ENCODE data around the gene OAF.
"Not testable (repeated sequence)": the region's sequence is repeated elsewhere in the genome, so short reads cannot be mapped to it uniquely, and the experiment has no call there.

The OAF gene

DNA sequence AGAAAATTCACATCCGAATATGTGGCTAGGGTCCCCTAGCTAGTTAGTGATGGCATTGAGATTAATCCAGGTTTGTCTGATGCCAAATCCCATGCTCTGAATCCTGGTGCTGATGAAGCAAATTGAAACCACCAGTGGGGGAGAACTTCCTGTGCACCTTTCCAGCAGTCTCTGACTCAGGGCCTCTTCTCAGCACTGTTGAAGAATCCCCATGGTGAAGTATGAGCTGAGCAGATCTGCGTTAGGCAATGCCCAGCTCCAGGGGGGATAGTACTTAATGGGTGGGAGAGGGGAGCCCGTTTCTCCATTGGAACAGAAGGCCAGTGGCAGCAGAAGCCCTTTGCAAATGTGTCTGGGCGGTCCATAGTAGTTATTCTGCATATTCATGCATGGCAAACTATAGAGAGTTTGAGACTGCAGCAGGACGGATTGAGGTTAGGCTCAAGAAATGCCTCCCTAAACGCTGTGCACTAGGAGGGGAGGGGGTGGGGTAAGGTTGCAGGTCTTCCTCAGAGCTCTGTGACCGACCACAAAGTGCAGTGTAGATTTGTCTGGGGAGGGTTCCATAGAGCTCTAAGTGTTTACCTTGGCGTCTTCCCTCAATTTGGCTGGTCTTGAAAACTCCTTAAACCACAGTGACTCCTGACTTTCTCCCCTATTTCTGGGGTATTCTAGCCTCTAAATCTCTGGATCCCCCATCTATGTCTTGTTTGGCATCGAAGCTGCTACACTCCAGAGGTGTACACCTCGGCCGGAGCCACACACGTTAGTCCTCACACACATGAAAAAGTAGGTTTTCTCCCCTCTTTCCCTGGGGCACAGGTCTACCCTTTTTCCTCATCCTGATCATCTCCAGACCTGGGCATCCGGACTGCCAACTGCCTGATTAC is 33.9 kb downstream of the OAF start:
- DNase-seq = no peak

- DNase-seq = no peak
These were observed 34.6 kb downstream of the OAF start for GRCh38 chr11:120245434-120245833.

GRCh38 chr11:120248551-120249278 is 37.9 kb downstream of the OAF start:
- DNase-seq = no peak

DNA sequence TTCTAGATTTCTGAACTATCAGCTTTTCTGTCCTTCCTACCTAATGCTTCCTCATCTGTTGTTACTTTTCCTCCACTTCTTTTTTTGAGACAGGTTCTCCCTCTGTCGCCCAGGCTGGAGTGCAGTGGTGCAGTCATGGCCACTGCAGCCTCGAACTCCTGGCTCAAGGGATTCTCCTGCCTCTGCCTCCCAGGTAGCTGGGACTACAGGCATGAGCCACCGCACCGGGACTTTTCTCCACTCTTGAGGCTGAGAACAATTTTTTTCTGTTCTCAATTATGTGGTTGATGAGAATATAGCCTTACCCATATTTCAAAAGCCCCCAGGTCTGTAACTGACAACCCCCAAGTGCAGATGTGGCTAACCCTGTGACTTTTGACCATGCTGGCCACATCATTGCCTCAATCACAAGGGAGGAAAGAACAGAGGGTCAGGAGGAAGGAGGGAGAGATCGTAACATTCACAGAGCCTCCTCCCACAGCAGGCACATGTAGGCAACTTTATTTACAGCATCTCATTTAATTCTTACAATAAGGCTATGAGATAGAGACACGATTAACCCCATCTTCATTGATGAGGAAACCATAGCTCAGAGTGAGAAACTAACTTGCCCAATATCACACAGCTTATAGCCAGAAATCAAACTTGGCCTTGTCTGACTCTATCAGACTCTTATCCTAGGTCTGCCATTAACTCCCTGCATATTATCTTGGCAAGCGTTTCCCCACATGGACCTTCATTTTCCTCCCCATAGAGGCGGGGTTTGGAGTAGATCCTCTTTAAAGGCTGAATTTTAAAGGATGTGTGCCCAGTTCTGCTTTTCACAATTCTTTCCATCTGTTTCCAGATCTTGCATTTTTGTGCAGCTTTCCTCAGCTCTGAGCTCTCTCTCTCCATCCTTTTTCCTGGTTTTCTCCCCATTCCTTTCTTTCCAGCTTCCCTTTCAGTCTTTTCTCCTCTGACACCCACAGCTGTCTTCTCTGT is 38.7 kb downstream of the OAF start:
- DNase-seq = no peak

DNA sequence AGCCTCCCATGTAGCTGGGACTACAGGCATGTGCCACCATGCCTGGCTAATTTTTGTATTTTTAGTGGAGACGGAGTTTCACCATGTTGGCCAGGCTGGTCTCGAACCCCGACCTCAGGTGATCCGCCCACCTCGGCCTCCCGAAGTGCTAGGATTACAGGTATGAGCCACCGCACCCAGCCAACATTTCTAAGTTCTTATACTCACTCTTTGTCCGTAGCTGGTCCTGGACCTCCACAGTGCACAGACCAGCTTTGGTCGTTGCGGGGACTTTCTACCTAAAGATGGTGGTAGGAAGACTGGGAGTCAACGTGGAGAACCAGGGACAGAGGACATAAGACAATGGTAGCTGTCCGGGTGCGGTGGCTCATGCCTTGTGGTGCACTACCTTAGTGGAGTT is 42.5 kb downstream of the OAF start:
- not testable (repeated sequence) for DNase-seq

DNA sequence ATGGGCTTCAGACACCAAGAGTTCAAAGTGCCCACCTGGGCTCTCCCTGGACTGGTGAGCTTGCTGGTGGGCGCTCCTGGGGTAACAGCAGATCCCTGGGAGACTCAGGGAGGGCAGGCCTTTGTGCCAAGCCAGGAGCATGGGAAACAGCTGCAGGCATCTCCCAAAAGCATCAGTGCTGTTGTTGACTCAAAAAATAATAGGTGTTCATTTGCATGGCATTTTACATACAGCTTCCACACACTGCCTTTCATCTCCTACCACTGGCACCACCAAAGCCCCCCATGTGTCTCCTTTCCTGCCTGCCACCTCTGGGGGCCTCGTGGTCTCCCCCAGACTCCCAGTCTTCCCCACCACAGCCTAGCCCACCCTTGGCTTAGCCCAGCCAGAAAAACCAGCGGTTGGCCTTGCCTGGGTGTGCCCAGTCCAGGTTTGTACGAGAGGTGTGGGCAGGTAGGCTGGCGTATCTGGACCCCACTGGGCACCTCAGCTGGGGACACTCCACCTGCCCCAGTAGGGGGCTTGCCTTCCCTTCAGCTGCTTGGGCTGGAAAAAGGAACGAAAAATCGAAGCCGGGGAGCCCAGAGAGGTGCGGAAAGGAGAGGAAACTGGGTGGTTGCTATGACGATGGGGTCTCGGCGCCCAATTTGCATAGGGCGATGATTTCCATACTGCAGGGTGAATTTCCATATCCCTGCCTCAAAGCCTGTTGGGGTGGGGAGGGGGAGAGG is 44.1 kb downstream of the OAF start:
- DNase-seq = no peak

- DNase-seq = no peak
These were observed 44.7 kb downstream of the OAF start for GRCh38 chr11:120255519-120255866.

DNA sequence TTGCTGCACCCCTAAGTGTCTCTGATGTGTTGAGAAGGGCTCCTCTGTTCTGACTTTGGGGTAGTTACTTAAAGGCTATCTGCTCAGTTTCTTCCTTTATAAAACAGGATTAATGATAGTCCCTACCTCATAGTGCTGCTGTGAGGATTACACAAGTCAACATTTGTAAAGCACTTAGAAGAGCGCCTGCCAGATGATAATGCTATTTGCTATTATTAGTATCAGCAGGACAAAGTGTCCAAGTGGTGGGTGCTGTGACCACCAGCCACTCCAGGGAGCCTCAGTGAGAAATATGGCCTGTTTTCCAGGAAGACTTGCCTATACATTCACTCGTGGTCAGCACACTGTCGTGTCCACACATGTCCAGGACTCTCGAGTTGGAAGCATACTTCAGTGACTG is 45.3 kb downstream of the OAF start:
- no peak for DNase-seq

- DNase-seq = no peak
These were observed 45.9 kb downstream of the OAF start for GRCh38 chr11:120256779-120257178.

DNA sequence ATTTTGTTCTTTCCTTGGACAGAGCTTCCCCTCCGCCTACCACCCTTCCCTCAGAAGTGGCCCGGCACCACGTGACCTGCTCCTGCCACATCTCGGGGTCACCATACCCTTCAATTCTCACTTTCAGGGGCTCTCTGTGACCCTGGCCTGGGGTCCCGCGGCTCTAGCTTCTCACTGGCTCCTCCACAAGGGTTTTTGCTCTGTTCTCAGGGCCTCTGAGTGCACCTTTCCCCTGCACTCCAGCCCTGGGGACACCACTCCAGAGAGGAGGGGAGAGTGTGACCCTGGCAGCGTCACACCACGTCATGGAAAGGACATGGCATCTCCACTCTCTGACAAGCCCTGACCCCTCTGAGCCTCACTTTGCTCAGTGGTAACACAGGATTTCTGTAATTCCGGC is 46.5 kb downstream of the OAF start:
- no peak for DNase-seq

DNA sequence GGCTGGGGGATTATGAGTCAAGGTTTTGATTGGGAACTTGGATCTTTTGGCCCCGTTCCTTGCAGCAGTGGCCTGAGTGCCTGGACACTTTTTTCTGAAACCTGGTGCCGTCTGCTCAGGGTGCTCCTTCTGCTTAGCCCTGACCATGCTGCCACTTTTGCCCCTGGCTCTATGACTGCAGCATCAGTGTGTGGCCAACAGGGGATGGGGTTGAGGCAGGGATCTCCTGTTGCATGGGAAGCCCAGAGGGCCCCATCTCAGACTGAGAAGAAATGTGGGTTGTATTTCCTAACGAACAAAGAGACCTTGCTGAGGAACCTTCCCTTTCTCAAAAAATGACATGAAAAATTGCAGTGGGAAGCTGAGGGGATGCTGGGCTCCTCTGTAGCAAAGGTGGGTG is 47.8 kb downstream of the OAF start:
- DNase-seq = no peak

GRCh38 chr11:120259241-120259640 is 48.4 kb downstream of the OAF start:
- DNase-seq = no peak

GRCh38 chr11:120259988-120260565 is 49.2 kb downstream of the OAF start:
- DNase-seq = no peak

- DNase-seq = no peak
These were observed 49.8 kb downstream of the OAF start for GRCh38 chr11:120260616-120261015.

- no peak for DNase-seq
These were observed 50.5 kb downstream of the OAF start for GRCh38 chr11:120261321-120261720.

GRCh38 chr11:120261931-120262330 is 51.1 kb downstream of the OAF start:
- DNase-seq = no peak

DNA sequence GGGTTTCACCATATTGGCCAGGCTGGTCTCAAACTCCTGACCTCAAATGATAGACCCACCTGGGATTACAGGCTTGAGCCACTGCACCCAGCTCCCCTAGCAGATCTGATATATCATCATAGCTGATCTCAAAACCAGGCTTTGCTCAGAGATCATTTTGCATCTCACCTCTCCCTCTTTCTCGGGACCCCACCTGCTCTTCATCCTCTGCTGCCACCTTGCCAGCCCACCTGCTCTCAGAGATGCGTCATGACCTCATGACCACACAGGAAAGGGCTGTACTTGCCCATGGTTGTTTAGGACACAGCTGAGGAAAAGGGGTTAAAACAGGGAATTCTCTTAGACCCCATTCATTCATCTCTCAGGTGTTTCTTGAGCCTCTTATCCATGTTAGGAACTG is 56.5 kb downstream of the OAF start:
- DNase-seq = no peak

DNA sequence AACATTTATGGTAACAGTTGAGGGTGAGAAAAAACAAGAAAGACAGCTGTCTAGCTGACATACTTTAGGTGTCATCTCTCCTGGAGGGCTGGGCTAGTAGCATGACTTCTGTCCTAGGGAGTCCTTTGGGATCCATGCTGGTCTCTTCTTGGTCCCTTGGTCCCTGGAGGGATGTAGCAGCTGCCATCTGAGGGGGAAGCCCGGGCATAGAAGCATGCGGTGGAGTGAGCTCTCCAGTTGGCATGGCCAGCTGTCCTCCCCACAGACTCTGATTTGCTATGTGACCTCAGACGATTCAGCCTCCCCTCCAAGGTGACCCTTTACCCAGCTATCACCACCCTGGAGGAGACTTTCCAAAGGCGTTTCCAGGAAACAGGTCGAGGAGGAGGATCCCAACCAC is 57.9 kb downstream of the OAF start:
- DNase-seq = no peak

DNA sequence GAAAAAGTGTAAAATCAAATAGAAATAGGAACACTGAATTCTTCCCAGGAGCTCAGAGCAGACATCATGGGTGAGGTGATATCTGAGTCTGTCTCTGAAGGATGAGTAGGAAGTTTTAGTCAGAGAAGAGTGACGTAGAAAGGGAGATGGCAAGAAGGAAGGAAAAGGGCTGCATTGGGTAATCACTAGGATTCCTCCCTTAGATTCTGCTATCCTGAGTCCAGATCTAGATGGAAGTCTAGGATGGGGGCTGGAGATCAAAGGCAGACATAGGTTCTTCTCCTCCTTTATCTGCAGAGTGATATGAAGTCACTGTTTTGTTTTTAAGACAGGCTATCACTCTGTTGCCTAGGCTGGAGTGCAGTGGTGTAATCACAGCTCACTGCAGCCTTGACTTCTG is 59.6 kb downstream of the OAF start:
- DNase-seq = no peak

DNA sequence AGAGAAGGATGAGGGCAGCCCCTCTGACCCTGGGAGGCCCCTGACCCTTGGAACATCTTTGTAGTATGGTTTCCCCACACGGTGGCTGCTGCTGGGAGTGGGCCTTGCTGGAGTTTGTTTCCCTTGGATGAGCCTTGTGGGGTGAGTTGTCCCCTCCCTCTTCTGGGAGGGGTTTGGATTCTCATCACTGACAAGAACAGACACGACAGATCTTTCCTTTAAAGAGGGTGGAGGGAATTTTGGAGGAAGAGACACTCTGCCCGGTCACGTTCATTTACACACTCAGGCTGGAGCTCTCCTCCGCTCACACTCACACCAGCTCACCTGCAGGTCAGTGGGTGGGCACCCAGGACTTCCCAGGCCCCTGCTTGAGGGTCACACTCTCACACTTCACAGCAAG is 60.8 kb downstream of the OAF start:
- no peak for DNase-seq

DNA sequence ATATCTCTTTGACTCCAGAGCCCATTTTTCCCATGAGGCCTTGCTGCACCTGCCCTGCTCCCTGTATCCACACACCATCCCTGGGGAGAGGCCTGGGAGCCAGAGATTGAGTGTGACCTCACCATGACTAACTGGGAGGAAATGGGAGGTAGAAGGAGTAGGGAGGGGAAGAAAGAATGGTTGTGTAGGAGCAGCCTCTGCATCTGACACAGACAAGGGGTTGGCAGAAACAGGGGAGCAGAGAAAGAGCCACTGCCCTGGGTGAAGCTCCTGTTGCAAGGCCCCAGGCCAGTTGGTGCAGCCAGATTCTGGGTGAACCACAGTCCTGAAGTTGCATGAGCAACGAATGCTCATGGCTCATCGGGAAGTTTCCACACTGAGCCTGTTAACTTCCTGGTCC is 61.5 kb downstream of the OAF start:
- DNase-seq = no peak

DNA sequence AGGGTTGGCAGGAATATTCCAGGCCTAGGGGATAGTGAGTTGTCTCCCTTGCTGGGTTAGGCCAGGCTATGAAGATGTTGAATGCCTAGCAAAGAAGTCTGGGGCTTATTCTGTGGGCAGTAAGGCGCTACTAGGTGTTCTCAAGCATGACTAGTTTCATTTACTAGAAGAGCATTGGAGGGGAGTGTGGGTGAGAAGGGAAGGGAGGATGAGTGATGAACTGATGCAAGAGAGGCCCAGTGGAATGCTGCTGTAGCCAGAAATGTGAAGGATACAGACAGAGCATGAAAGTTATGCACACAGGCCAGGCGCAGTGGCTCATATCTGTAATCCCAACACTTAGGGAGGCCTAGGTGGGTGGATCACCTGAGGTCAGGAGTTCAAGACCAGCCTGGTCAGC is 62.6 kb downstream of the OAF start:
- DNase-seq = no peak
